Uterus (tissue), 2 donors: ENCODE results near the gene TTLL4.
"Not testable (repeated sequence)": the region's sequence is repeated elsewhere in the genome, so short reads cannot be mapped to it uniquely, and the experiment has no call there.

Experiments
- POLR2A ChIP-seq, 2 donors: fragments of 450-650 bp; IDR thresholded peaks; one replicate each; pipeline ENCODE4 v1.6.1; 2016; ENCODE audit warnings: antibody characterized with exemption in 2 of 2, mild to moderate bottlenecking in 1 of 2, moderate library complexity in 1 of 2
- TF ChIP-seq, protein P1 (sequence below), 4 experiments: fragments of 200-600 bp in 2 of 4; fragments of 450-650 bp in 2 of 4; sonication (generic) in 2 of 4; IDR thresholded peaks; one replicate each; pipeline ENCODE4 v1.5.1; 2016 to 2019; ENCODE audit warnings: antibody characterized with exemption in 4 of 4, mild to moderate bottlenecking in 2 of 4, moderate library complexity in 1 of 4

DNA sequence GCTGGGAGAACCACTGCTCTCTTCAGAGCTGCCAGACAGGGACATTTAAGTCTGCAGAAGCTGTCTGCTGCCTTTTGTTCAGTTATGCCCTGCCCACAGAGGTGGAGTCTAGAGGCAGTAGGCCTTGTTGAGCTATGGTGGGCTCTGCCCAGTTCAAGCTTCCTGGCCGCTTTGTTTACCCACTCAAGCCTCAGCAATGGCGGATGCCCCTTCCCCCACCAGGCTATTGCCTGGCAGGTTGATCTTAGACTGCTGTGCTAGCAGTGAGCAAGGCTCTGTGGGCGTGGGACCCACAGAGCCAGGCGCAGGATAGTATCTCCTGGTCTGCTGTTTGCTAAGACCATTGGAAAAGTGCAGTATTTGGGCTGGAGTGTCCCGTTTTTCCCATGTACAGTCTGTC, 62.1 kb downstream of the TTLL4 start:
- not testable (repeated sequence) for TF ChIP-seq POLR2A (IDR thresholded peaks at IDR 0.05)
- TF ChIP-seq, protein P1, sequence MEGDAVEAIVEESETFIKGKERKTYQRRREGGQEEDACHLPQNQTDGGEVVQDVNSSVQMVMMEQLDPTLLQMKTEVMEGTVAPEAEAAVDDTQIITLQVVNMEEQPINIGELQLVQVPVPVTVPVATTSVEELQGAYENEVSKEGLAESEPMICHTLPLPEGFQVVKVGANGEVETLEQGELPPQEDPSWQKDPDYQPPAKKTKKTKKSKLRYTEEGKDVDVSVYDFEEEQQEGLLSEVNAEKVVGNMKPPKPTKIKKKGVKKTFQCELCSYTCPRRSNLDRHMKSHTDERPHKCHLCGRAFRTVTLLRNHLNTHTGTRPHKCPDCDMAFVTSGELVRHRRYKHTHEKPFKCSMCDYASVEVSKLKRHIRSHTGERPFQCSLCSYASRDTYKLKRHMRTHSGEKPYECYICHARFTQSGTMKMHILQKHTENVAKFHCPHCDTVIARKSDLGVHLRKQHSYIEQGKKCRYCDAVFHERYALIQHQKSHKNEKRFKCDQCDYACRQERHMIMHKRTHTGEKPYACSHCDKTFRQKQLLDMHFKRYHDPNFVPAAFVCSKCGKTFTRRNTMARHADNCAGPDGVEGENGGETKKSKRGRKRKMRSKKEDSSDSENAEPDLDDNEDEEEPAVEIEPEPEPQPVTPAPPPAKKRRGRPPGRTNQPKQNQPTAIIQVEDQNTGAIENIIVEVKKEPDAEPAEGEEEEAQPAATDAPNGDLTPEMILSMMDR (IDR thresholded peaks at IDR 0.05) = not testable (repeated sequence)
